Measurements from ENCODE around the gene CLN5.

- TF ChIP-seq CTCF (conservative IDR thresholded peaks at IDR 0.05; ENCODE audit: low read depth, low read length) (no peak), EZH2 (IDR thresholded peaks at IDR 0.05; ENCODE audit: low read length, unreplicated experiment) (no peak), EZH2phosphoT487 (IDR thresholded peaks at IDR 0.05; ENCODE audit: borderline replicate concordance, low read length) (no peak)
Observed at GRCh38 chr13:76967031-76967430, 24.9 kb upstream of the CLN5 start.

Measured in PC-3 (cell line).